HUES48 (cell line): ENCODE measurements around the gene PPP1R14C.

Experiments used
- H3K27ac ChIP-seq: one replicate; pipeline ENCODE4 v1.7.0; 2013; ENCODE audit warnings: low read depth, low read length, inconsistent platforms
- H3K27me3 ChIP-seq: 2 replicates; pipeline ENCODE4 v1.6.1; 2013; ENCODE audit warnings: mild to moderate bottlenecking, low read length; ENCODE audit not compliant: control insufficient read depth, insufficient read depth
- H3K36me3 ChIP-seq: 2 replicates; pipeline ENCODE4 v1.6.1; 2013; ENCODE audit warnings: low read length; ENCODE audit not compliant: control insufficient read depth, insufficient read depth
- H3K4me1 ChIP-seq: 2 replicates; pipeline ENCODE4 v1.6.1; 2013; ENCODE audit warnings: mild to moderate bottlenecking, low read length; ENCODE audit not compliant: control insufficient read depth, insufficient read depth
- H3K4me3 ChIP-seq: 2 replicates; pipeline ENCODE4 v1.5.1; 2013; ENCODE audit warnings: mild to moderate bottlenecking, low read depth, low read length
- H3K9ac ChIP-seq: 2 replicates; pipeline ENCODE4 v1.6.1; 2013; ENCODE audit warnings: mild to moderate bottlenecking, low read depth, low read length, moderate library complexity
- H3K9me3 ChIP-seq: 2 replicates; pipeline ENCODE4 v1.6.1; 2013; ENCODE audit warnings: low read length; ENCODE audit not compliant: control insufficient read depth, insufficient read depth

PPP1R14C gene

GRCh38 chr6:150150458-150150820, 7.6 kb downstream of the PPP1R14C start:
- no peaks in the 10 kb centered on the region for H3K36me3 ChIP-seq
- no peak overlapping the region for H3K9ac ChIP-seq
- no peaks in the 10 kb centered on the region for H3K9me3 ChIP-seq
- H3K27me3 ChIP-seq, result peaks cover 51% of the 10 kb centered on the region
- no peak overlapping the region for H3K4me3 ChIP-seq
- H3K27ac ChIP-seq, result no peak overlapping the region
- H3K4me1 ChIP-seq, result peaks cover 16% of the 10 kb centered on the region

- peaks cover 16% of the 10 kb centered on the region for H3K4me1 ChIP-seq
- no peak overlapping the region for H3K27ac ChIP-seq
- H3K9ac ChIP-seq, result no peak overlapping the region
- H3K4me3 ChIP-seq, result no peak overlapping the region
- peaks cover 45% of the 10 kb centered on the region for H3K27me3 ChIP-seq
- H3K9me3 ChIP-seq, result no peaks in the 10 kb centered on the region
- H3K36me3 ChIP-seq, result no peaks in the 10 kb centered on the region
These were observed 8.2 kb downstream of the PPP1R14C start for GRCh38 chr6:150150821-150151646.

- H3K36me3 ChIP-seq, result no peaks in the 10 kb centered on the region
- no peak overlapping the region for H3K4me3 ChIP-seq
- no peak overlapping the region for H3K9ac ChIP-seq
- H3K27me3 ChIP-seq, result peaks cover 37% of the 10 kb centered on the region
- H3K9me3 ChIP-seq, result no peaks in the 10 kb centered on the region
- H3K27ac ChIP-seq, result no peak overlapping the region
- H3K4me1 ChIP-seq, result peaks cover 16% of the 10 kb centered on the region
These were observed 10.3 kb downstream of the PPP1R14C start for GRCh38 chr6:150152891-150153876.

GRCh38 chr6:150153905-150154492, 11.2 kb downstream of the PPP1R14C start:
- Histone ChIP-seq H3K4me3 (no peak overlapping the region), H3K9me3 (no peaks in the 10 kb centered on the region), H3K9ac (no peak overlapping the region), H3K27ac (no peak overlapping the region), H3K4me1 (peaks cover 16% of the 10 kb centered on the region), H3K27me3 (peaks cover 37% of the 10 kb centered on the region), H3K36me3 (no peaks in the 10 kb centered on the region)

- Histone ChIP-seq H3K9ac (no peak overlapping the region), H3K36me3 (no peaks in the 10 kb centered on the region), H3K9me3 (no peaks in the 10 kb centered on the region), H3K27ac (no peak overlapping the region), H3K27me3 (peaks cover 16% of the 10 kb centered on the region), H3K4me1 (no peaks in the 10 kb centered on the region), H3K4me3 (no peak overlapping the region)
These were observed 13.6 kb downstream of the PPP1R14C start for GRCh38 chr6:150156460-150156859.

- peaks cover 14% of the 10 kb centered on the region for H3K27me3 ChIP-seq
- no peak overlapping the region for H3K27ac ChIP-seq
- no peaks in the 10 kb centered on the region for H3K4me1 ChIP-seq
- H3K9me3 ChIP-seq, result no peaks in the 10 kb centered on the region
- H3K4me3 ChIP-seq, result no peak overlapping the region
- H3K9ac ChIP-seq, result no peak overlapping the region
- H3K36me3 ChIP-seq, result no peaks in the 10 kb centered on the region
These were observed 14.2 kb downstream of the PPP1R14C start for GRCh38 chr6:150157081-150157480.

- H3K9ac ChIP-seq, result no peak overlapping the region
- no peak overlapping the region for H3K4me3 ChIP-seq
- no peaks in the 10 kb centered on the region for H3K27me3 ChIP-seq
- no peaks in the 10 kb centered on the region for H3K4me1 ChIP-seq
- H3K9me3 ChIP-seq, result no peaks in the 10 kb centered on the region
- H3K27ac ChIP-seq, result no peak overlapping the region
- H3K36me3 ChIP-seq, result no peaks in the 10 kb centered on the region
These were observed 16.9 kb downstream of the PPP1R14C start for GRCh38 chr6:150159757-150160156.

- no peak overlapping the region for H3K9ac ChIP-seq
- no peak overlapping the region for H3K27ac ChIP-seq
- H3K27me3 ChIP-seq, result no peaks in the 10 kb centered on the region
- no peaks in the 10 kb centered on the region for H3K36me3 ChIP-seq
- no peaks in the 10 kb centered on the region for H3K4me1 ChIP-seq
- no peak overlapping the region for H3K4me3 ChIP-seq
- H3K9me3 ChIP-seq, result no peaks in the 10 kb centered on the region
These were observed 21.1 kb downstream of the PPP1R14C start for GRCh38 chr6:150163970-150164369.

GRCh38 chr6:150165020-150165702, 22.3 kb downstream of the PPP1R14C start:
- H3K4me1 ChIP-seq, result no peaks in the 10 kb centered on the region
- H3K27me3 ChIP-seq, result no peaks in the 10 kb centered on the region
- no peak overlapping the region for H3K27ac ChIP-seq
- no peaks in the 10 kb centered on the region for H3K9me3 ChIP-seq
- no peak overlapping the region for H3K4me3 ChIP-seq
- no peak overlapping the region for H3K9ac ChIP-seq
- no peaks in the 10 kb centered on the region for H3K36me3 ChIP-seq

- H3K27me3 ChIP-seq, result no peaks in the 10 kb centered on the region
- no peaks in the 10 kb centered on the region for H3K9me3 ChIP-seq
- no peaks in the 10 kb centered on the region for H3K4me1 ChIP-seq
- no peak overlapping the region for H3K4me3 ChIP-seq
- no peak overlapping the region for H3K9ac ChIP-seq
- H3K36me3 ChIP-seq, result no peaks in the 10 kb centered on the region
- H3K27ac ChIP-seq, result no peak overlapping the region
These were observed 24.6 kb downstream of the PPP1R14C start for GRCh38 chr6:150167479-150167873.
